Endodermal cell (in vitro differentiated cells): ENCODE data around the gene CD14. TPM values are rescaled to one million over a fixed set of nuclear protein-coding genes. Genes with fewer than 3 reads are reported as not detected.

Experiments used
- DNase-seq: peaks from one replicate; pipeline ENCODE4 v3.0.0-alpha.2; 2017
- H3K27ac ChIP-seq: 2 replicates; pipeline ENCODE4 v1.5.1; 2013; ENCODE audit warnings: mild to moderate bottlenecking, low read depth, low read length, moderate library complexity
- H3K27me3 ChIP-seq: 2 replicates; pipeline ENCODE4 v1.6.1; 2013; ENCODE audit warnings: mild to moderate bottlenecking, low read length, moderate library complexity; ENCODE audit not compliant: insufficient read depth, control insufficient read depth, poor library complexity, severe bottlenecking
- H3K36me3 ChIP-seq: 2 replicates; pipeline ENCODE4 v1.7.0; 2013; ENCODE audit warnings: mild to moderate bottlenecking, low read length, moderate library complexity; ENCODE audit not compliant: control insufficient read depth, insufficient read depth
- H3K4me1 ChIP-seq: one replicate; pipeline ENCODE4 v1.7.0; 2013; ENCODE audit warnings: low read length; ENCODE audit not compliant: control insufficient read depth, insufficient read depth
- H3K4me3 ChIP-seq: 2 replicates; pipeline ENCODE4 v1.5.1; 2013; ENCODE audit warnings: mild to moderate bottlenecking, low read length, moderate library complexity
- H3K9ac ChIP-seq: 2 replicates; pipeline ENCODE4 v1.6.1; 2013; ENCODE audit warnings: mild to moderate bottlenecking, low read length, moderate library complexity; ENCODE audit not compliant: poor library complexity, severe bottlenecking; ENCODE audit errors: extremely low read depth
- H3K9me3 ChIP-seq: 2 replicates; pipeline ENCODE4 v1.6.1; 2013; ENCODE audit warnings: mild to moderate bottlenecking, low read length, moderate library complexity; ENCODE audit not compliant: control insufficient read depth
- H3K27ac Mint-ChIP-seq: 2 replicates; pipeline ENCODE4 v1.8.0; 2020; ENCODE audit warnings: mixed read lengths
- H3K27me3 Mint-ChIP-seq: 2 replicates; pipeline ENCODE4 v1.8.0; 2021; ENCODE audit warnings: mild to moderate bottlenecking, mixed read lengths; ENCODE audit not compliant: insufficient read depth
- H3K36me3 Mint-ChIP-seq: 2 replicates; pipeline ENCODE4 v1.8.0; 2020; ENCODE audit warnings: low read depth, mixed read lengths
- H3K4me1 Mint-ChIP-seq: 2 replicates; pipeline ENCODE4 v1.8.0; 2020; ENCODE audit warnings: mixed read lengths
- H3K4me3 Mint-ChIP-seq: 2 replicates; pipeline ENCODE4 v1.8.0; 2020; ENCODE audit warnings: mild to moderate bottlenecking, moderate library complexity, mixed read lengths
- H3K9me3 Mint-ChIP-seq: 2 replicates; pipeline ENCODE4 v1.8.0; 2020; ENCODE audit warnings: mild to moderate bottlenecking, mixed read lengths
- CTCF ChIP-seq: fragments of 200-600 bp; sonication (generic); conservative IDR thresholded peaks from 2 replicates; pipeline ENCODE4 v1.5.0; 2021; ENCODE audit warnings: antibody characterized with exemption, mild to moderate bottlenecking
- WGBS, 2 experiments: methylation state at CpG; one replicate each; pipeline versions ENCODE4 v1.1.5 to v1.1.7; 2013; ENCODE audit warnings: missing lambda C conversion rate in 2 of 2, mixed read lengths in 1 of 2; ENCODE audit not compliant: insufficient coverage in 1 of 2, insufficient read length in 1 of 2; 5-methylcytosine and 5-hydroxymethylcytosine counted together
- total RNA-seq, 2 donors: library from RNA; stranded (reverse); fragmentation: NEBNext Ultra II Directional in 1 of 2; extraction: Animal tissue kit (Norgen Biotek cat#: 25700) in 1 of 2; gene quantifications; 2 replicates in 1 of 2; 3 replicates in 1 of 2; pipeline ENCODE4 v1.2.1, GENCODE V29; 2021

Gene CD14
- total RNA-seq, 2 donors from 2014 or later = 0.18 TPM; not detected in 1

GRCh38 chr5:140602147-140602546 lies 30.8 kb downstream of the CD14 start:
- Histone ChIP-seq H3K4me1 (no peaks in the 10 kb centered on the region), H3K27ac (no peak overlapping the region), H3K9ac (no peak overlapping the region), H3K36me3 (no peaks in the 10 kb centered on the region), H3K9me3 (peaks cover 3% of the 10 kb centered on the region), H3K4me3 (no peak overlapping the region), H3K27me3 (peaks cover 5% of the 10 kb centered on the region)
- H3K9me3 Mint-ChIP-seq = peaks cover 6% of the 10 kb centered on the region
- no peak overlapping the region for H3K27ac Mint-ChIP-seq
- no peaks in the 10 kb centered on the region for H3K36me3 Mint-ChIP-seq
- no peaks in the 10 kb centered on the region for H3K4me1 Mint-ChIP-seq
- no peak for DNase-seq
- TF ChIP-seq CTCF = no peak
- H3K27me3 Mint-ChIP-seq = peaks cover 8% of the 10 kb centered on the region
- 88 to 90% methylated on average over 1 to 4 of the region's 4 CpGs for WGBS, 2 experiments
- no peak overlapping the region for H3K4me3 Mint-ChIP-seq

- Histone ChIP-seq H3K27me3 (peaks cover 6% of the 10 kb centered on the region), H3K4me1 (no peaks in the 10 kb centered on the region), H3K27ac (no peak overlapping the region), H3K36me3 (no peaks in the 10 kb centered on the region), H3K9me3 (no peaks in the 10 kb centered on the region), H3K9ac (no peak overlapping the region), H3K4me3 (no peak overlapping the region)
- no peak for TF ChIP-seq CTCF
- Mint-ChIP-seq H3K4me3 (no peak overlapping the region), H3K9me3 (no peaks in the 10 kb centered on the region), H3K4me1 (no peaks in the 10 kb centered on the region), H3K27ac (no peak overlapping the region), H3K36me3 (no peaks in the 10 kb centered on the region), H3K27me3 (peaks cover 8% of the 10 kb centered on the region)
- DNase-seq = no peak
Measured at GRCh38 chr5:140600096-140600495, 32.9 kb downstream of the CD14 start.

- Mint-ChIP-seq H3K4me3 (no peak overlapping the region), H3K36me3 (no peaks in the 10 kb centered on the region), H3K27ac (no peak overlapping the region), H3K9me3 (no peaks in the 10 kb centered on the region), H3K27me3 (peaks cover 8% of the 10 kb centered on the region), H3K4me1 (no peaks in the 10 kb centered on the region)
- no peak for TF ChIP-seq CTCF
- Histone ChIP-seq H3K9ac (no peak overlapping the region), H3K4me1 (no peaks in the 10 kb centered on the region), H3K4me3 (no peak overlapping the region), H3K36me3 (no peaks in the 10 kb centered on the region), H3K9me3 (no peaks in the 10 kb centered on the region), H3K27ac (no peak overlapping the region), H3K27me3 (peaks cover 6% of the 10 kb centered on the region)
- DNase-seq = no peak
- WGBS, 2 experiments = 88 to 97% methylated on average over 2 of the region's 2 CpGs
Measured at GRCh38 chr5:140598836-140599235, 34.1 kb downstream of the CD14 start.
